GM21515 (cell line): ENCODE data around the gene BST2.
"Not testable (repeated sequence)": the region's sequence is repeated elsewhere in the genome, so short reads cannot be mapped to it uniquely, and the experiment has no call there.

Experiments used
- ATAC-seq: cut with Tn5 transposase; IDR thresholded peaks from one replicate; pipeline ENCODE4 v1.9.1; 2021; ENCODE audit not compliant: unreplicated experiment

The BST2 gene

GRCh38 chr19:17390665-17391370 is 14.6 kb downstream of the BST2 start:
- ATAC-seq = peak; percentile 84

DNA sequence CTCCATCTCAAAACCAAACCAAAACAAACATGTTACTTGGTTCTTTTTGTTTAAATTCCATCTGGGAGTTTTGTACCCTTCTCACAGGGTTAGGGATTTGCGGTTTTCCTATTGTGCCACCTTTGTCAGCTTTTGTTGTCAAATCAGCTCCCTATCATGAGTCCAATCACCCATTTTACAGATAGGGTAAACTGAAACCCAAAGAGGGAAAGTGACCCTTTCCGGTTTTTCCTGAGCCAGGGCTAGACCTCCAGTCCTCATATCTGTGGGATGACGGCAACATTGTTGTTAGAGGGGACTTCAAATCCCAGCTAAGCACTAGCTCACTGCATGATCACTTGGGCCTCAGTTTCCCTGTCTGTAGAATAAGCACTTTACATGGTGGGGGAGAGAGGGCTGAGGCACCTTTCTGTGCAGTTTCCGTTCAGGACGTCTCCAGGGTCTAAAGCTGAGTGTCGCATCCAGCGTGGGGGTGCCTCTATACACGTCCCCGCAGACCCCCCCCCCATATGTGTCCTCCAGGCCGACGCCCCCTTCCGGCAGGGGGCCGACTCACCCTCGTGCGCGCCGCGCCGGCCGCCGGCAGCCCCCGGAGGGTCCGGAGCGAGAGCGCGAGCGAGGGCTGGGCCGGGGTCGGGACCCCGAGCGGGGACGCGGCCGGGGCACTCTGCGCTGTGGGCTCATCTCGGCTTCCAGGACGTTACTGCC is 15.3 kb downstream of the BST2 start:
- no peak for ATAC-seq

DNA sequence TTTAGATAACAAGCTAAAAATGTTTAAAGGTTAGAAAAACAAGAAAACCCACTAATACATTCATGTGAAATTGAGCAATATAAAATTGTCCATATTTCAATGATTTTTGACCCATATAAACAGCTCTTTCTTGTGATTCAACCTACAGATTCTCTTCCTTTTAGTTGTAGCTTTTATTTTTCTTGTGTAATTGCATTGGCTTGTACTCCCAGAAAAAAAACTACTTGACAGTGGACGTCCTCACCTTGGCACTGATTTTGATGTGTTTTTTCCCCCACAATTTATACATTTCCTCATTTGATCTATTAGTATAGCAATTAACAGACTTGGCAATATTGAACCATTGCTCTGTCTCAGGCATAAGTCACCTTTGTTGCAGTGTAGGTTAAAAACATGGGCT is 16.1 kb downstream of the BST2 start:
- ATAC-seq = no peak

DNA sequence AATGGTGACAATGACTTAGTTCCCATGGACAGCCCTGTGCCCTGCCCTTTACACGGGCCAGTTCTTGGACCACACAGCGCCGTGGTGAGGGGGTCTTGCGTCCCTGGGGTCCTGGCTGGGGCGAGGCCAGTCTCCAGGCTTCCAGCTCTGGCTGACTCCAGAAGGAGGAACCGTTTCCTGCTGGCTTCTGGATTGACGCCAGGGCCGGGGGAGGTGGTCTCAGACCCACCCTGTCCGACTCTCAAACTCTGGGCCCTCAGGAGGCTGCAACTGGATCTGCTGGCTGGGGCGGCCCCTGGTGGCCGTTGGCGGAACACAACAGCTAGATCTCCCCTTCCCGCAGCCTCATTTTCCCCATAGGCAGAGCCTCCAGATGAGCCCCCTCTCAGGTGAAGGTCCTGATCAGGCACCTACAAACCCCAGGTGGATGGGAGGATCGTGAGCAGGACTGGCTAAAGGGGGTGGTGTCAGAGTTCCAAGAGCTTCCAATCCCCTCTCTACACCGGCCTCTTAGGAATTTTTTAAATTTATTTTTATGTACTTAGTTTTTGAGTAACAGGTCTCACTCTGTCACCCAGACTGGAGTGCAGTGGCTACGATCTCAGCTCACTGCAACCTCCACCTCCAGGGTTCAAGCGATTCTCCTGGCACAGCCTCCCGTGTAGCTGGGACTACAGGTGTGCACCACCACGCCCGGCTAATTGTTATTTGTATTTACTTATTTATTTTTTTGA is 19.4 kb downstream of the BST2 start:
- no peak for ATAC-seq

- no peak for ATAC-seq
These were observed 24.8 kb downstream of the BST2 start for GRCh38 chr19:17380426-17381138.

GRCh38 chr19:17379221-17379631 is 26.2 kb downstream of the BST2 start:
- no peak for ATAC-seq

- ATAC-seq = no peak
These were observed 27.2 kb downstream of the BST2 start for GRCh38 chr19:17378271-17378670.

DNA sequence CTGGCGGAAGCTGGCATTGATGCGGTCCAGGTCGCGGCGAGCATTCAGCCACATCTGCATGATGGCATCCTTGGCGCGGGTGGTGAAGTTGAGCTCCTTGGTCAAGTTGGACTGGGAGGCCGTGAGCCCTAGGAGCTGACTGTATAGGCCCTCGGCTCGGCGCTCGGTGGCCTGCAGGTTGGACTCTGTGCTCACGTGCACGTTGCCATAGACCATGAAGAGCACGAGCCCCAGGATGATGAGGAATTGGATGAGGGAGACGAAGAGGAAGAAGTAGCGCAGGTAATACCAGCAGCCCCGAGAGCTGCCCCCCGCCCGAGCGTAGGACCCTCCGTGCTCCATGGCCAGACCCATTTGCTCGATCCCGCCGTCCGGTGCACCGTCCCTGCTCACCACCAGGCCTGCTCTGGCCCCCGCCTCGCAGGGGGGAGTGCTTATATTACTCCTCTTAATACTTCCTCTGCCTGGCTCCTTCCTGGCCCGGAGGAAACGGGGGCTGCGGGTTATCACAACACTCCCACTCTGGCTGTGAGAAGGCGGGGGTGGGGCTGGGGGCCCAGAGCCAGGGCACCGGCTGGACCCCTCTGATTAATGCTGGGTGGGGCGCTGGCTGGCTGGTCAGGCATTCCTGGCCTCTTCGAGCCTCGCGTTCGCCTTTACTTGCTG is 28.4 kb downstream of the BST2 start, which contains the start of gene PLVAP:
Gene PLVAP, minus strand, starts transcription at position 408 of the 666 bp plus-strand sequence. Its CDS starts 54 bp downstream, at position 354.
- ATAC-seq = no peak

DNA sequence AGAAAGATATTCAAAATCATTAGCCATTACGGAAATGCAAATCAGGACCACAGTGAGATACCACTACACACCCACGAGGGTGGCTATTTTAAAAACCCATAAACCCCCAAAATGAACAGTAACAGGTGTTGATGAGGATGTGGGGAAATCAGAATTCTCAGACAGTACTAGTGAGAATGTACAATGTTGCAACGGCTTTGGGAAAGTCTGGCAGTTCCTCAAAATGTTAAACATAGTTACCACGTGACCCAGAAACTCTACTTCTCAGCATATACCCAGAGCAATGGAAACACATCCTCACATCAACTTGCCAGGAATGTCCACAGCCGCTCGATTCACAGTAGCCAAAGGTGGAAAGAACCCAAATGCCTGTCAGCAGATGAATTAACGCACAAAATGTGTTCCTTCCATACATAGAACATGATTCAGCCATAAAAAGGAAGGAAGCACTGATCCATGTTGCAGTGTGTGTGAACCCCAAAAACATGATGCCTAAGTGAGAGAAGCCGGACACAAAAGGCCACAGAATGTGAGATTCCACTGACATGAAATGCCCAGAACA is 35.3 kb downstream of the BST2 start:
- peak; percentile 85 for ATAC-seq

DNA sequence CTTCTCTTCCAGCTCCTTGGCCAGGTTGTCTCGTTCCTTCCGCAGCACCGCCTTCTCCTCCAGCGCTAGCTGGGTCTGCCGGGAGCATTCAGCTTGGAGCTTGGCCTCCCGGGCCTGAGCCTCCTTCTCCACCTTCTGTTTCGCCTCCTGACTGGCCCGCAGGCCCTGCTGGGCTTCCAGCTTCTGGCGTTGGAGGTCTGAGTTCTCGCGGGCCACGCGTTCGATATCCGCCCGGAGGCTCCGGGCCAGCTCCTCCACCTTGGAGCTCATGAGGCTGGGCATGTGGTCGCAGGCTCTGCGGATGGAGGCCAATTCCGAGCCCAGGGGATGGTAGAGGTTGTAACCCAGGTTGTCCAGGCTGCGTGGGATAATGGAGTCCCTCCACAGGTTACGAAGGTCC is 40.1 kb downstream of the BST2 start:
- no peak for ATAC-seq

- ATAC-seq = not testable (repeated sequence)
These were observed 41.4 kb downstream of the BST2 start for GRCh38 chr19:17363852-17364605.

DNA sequence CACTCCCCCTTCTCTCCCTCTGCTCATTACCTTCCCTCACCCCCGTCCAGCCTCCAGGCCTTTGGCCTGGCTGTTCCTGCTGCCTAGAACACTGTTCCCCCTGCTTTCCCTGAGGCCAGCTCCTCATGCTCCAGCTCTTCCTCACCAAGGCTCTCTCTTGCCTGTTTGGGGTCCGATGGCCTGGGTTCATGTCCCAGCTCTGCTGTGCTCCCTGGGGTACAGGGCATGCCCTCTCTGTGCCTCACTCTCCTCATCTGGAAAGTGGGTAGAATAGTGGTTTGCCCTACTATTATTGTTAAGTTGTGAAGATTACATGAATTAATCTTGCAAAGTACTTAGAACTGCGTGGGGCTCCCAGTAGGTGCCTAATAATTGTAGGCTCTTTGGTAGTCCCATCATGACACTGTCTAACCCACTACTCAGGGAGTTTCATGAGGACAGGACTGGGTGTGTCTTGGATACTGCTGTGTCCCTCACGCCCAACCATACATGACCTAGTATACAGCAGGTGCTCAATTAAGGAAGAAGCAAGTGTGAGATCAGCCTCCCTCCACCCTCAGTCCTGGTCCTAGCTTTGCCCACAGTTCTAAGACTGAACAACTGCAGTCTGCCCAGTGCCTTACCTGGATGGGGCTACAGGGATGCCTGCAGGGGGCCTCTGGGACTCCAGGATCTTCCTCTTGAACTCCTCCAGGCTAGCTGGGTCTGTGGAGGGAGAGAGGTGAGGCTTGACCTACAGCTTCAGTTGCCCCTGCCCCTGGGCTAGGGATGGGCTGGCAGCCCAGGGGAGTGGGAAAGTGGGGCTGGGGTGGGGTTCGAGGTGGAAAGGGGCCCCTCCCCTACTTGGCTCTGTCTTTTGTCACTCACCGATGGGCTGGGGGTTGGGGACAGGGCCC is 45.3 kb downstream of the BST2 start:
- no peak for ATAC-seq

- no peak for ATAC-seq
These were observed 47.0 kb downstream of the BST2 start for GRCh38 chr19:17358395-17358794.

- ATAC-seq = no peak
These were observed 47.7 kb downstream of the BST2 start for GRCh38 chr19:17357724-17358123.

DNA sequence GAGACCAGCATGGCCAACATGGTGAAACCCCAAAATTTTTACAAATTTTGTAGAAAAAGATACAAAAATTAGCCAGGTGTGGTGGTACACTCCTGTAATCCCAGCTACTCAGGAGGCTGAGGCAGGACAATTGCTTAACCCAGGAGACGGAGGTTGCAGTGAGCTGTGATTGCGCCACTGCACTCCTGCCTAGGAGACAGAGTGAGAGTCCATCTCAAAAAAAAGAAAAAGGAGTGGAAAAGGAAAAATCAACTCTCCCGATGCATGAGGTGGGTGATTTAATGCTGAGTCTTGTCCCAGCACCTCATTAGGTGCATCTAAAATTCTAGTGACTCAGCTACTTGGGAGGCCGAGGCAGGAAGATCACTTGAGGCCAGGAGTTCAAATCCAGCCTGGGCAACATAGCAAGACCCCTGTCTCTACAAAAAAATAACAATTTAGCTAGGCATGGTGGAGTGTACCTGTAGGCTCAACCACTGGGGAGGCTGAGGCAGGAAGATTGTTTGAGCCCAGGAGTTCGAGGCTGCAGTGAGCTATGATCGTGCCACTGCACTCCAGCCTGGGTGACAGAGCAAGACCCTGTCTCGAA is 48.3 kb downstream of the BST2 start:
- no peak for ATAC-seq

DNA sequence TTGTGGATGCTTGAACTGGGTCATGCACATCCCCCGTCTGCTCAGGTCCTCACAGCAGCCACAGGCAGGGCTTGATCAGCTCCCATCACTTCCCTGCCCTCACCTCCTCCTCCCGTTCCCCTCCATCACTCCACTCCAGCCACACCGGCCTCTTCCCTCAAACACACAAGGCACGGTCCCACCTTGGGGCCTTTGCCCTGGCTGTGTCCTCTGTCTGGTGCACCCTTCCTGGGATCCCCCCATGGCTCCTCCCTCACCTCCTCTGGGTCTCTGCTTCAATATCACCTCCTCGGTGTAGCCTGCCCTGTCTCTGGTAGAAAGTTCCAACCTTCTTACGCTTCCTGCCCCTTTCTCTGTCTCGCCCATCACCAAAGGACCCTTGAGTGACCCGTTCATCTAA is 52.0 kb downstream of the BST2 start:
- no peak for ATAC-seq
